ENCODE measurements around the gene OR13C8. TPM values are rescaled to one million over a fixed set of nuclear protein-coding genes. Genes with fewer than 3 reads are reported as not detected.
"Not testable (repeated sequence)": the region's sequence is repeated elsewhere in the genome, so short reads cannot be mapped to it uniquely, and the experiment has no call there.

The OR13C8 gene
- total RNA-seq: not detected
- 0 reads per million in 2 donors for total RNA-seq

- H3K4me3 Mint-ChIP-seq: no peak within 1 kb of the TSS
These were observed at the start of gene OR13C8 for GRCh38 chr9:104568868-104569267. Gene OR13C8, plus strand, starts transcription at chr9:104569168. Its CDS starts 0 bp downstream, at chr9:104569168.

GRCh38 chr9:104520241-104520640, 48.7 kb upstream of the OR13C8 start:
- H3K4me1 Mint-ChIP-seq; H3K27ac Mint-ChIP-seq; H3K36me3 Mint-ChIP-seq (ENCODE audit: low read depth); H3K9me3 ChIP-seq (ENCODE audit: control insufficient read depth, low read length, poor library complexity, severe bottlenecking); ATAC-seq; DNase-seq; H3K27me3 Mint-ChIP-seq; H3K4me3 Mint-ChIP-seq: not testable (repeated sequence)

More at GRCh38 chr9:104568868-104569267, at the start of gene OR13C8:
- no peaks in the 10 kb centered on the region for H3K36me3 Mint-ChIP-seq (ENCODE audit: low read depth)
- no peak for DNase-seq
- ATAC-seq: no peak
- H3K4me1 Mint-ChIP-seq: no peaks in the 10 kb centered on the region
- no peak within 1 kb of the TSS for H3K27ac Mint-ChIP-seq
- H3K9me3 ChIP-seq (ENCODE audit: control insufficient read depth, low read length, poor library complexity, severe bottlenecking): no peaks in the 10 kb centered on the region
- no peaks in the 10 kb centered on the region for H3K27me3 Mint-ChIP-seq

- Mint-ChIP-seq H3K4me3 (no peak within 1 kb of the TSS), H3K27me3 (no peaks in the 10 kb centered on the region), H3K27ac (no peak within 1 kb of the TSS), H3K36me3 (ENCODE audit: low read depth) (no peaks in the 10 kb centered on the region), H3K4me1 (no peaks in the 10 kb centered on the region)
- no peaks in the 10 kb centered on the region for H3K9me3 ChIP-seq (ENCODE audit: control insufficient read depth, low read length, poor library complexity, severe bottlenecking)
- ATAC-seq: no peak
- DNase-seq: no peak
These were observed 41.9 kb upstream of the OR13C8 start, which contains the start of gene OR13C4 for GRCh38 chr9:104527109-104527508. Gene OR13C4, minus strand, starts transcription at chr9:104527209. Its CDS starts 0 bp downstream, at chr9:104527209.

- H3K27ac Mint-ChIP-seq: no peak within 1 kb of the TSS
- no peaks in the 10 kb centered on the region for H3K36me3 Mint-ChIP-seq (ENCODE audit: low read depth)
- DNase-seq (no peak), ATAC-seq (no peak)
- no peaks in the 10 kb centered on the region for H3K4me1 Mint-ChIP-seq
- H3K9me3 ChIP-seq (ENCODE audit: control insufficient read depth, low read length, poor library complexity, severe bottlenecking): no peaks in the 10 kb centered on the region
- no peaks in the 10 kb centered on the region for H3K27me3 Mint-ChIP-seq
- H3K4me3 Mint-ChIP-seq: no peak within 1 kb of the TSS
These were observed 32.2 kb upstream of the OR13C8 start, which contains the start of gene OR13C3 for GRCh38 chr9:104536756-104537155. Gene OR13C3, minus strand, starts transcription at chr9:104536856. Its CDS starts 133 bp downstream, at chr9:104536723.

- ATAC-seq (no peak), DNase-seq (no peak)
- Mint-ChIP-seq H3K27ac (no peak overlapping the region), H3K36me3 (ENCODE audit: low read depth) (no peaks in the 10 kb centered on the region), H3K4me1 (no peaks in the 10 kb centered on the region), H3K27me3 (no peaks in the 10 kb centered on the region), H3K4me3 (no peak overlapping the region)
- no peaks in the 10 kb centered on the region for H3K9me3 ChIP-seq (ENCODE audit: control insufficient read depth, low read length, poor library complexity, severe bottlenecking)
These were observed 29.7 kb upstream of the OR13C8 start for GRCh38 chr9:104539275-104539674.

GRCh38 chr9:104544644-104545043, 24.3 kb upstream of the OR13C8 start:
- ATAC-seq (no peak), DNase-seq (no peak)
- no peak overlapping the region for H3K4me3 Mint-ChIP-seq
- H3K27me3 Mint-ChIP-seq: no peaks in the 10 kb centered on the region
- H3K36me3 Mint-ChIP-seq (ENCODE audit: low read depth): no peaks in the 10 kb centered on the region
- H3K9me3 ChIP-seq (ENCODE audit: control insufficient read depth, low read length, poor library complexity, severe bottlenecking): no peaks in the 10 kb centered on the region
- no peak overlapping the region for H3K27ac Mint-ChIP-seq
- H3K4me1 Mint-ChIP-seq: no peaks in the 10 kb centered on the region

GRCh38 chr9:104553261-104553660, 15.7 kb upstream of the OR13C8 start:
- DNase-seq (no peak), ATAC-seq (no peak)
- Mint-ChIP-seq H3K27ac (no peak overlapping the region), H3K27me3 (no peaks in the 10 kb centered on the region), H3K4me3 (no peak overlapping the region), H3K36me3 (ENCODE audit: low read depth) (no peaks in the 10 kb centered on the region), H3K4me1 (no peaks in the 10 kb centered on the region)
- no peaks in the 10 kb centered on the region for H3K9me3 ChIP-seq (ENCODE audit: control insufficient read depth, low read length, poor library complexity, severe bottlenecking)

- ATAC-seq: no peak
- no peak overlapping the region for H3K4me3 Mint-ChIP-seq
- H3K9me3 ChIP-seq (ENCODE audit: control insufficient read depth, low read length, poor library complexity, severe bottlenecking): no peaks in the 10 kb centered on the region
- H3K27me3 Mint-ChIP-seq: no peaks in the 10 kb centered on the region
- H3K27ac Mint-ChIP-seq: no peak overlapping the region
- no peaks in the 10 kb centered on the region for H3K4me1 Mint-ChIP-seq
- no peak for DNase-seq
- H3K36me3 Mint-ChIP-seq (ENCODE audit: low read depth): no peaks in the 10 kb centered on the region
These were observed 13.4 kb upstream of the OR13C8 start for GRCh38 chr9:104555521-104555920.

GRCh38 chr9:104556830-104557634, 11.9 kb upstream of the OR13C8 start:
- Mint-ChIP-seq H3K4me3 (no peak overlapping the region), H3K27ac (no peak overlapping the region), H3K27me3 (no peaks in the 10 kb centered on the region), H3K4me1 (no peaks in the 10 kb centered on the region), H3K36me3 (ENCODE audit: low read depth) (no peaks in the 10 kb centered on the region)
- ATAC-seq (no peak), DNase-seq (no peak)
- no peaks in the 10 kb centered on the region for H3K9me3 ChIP-seq (ENCODE audit: control insufficient read depth, low read length, poor library complexity, severe bottlenecking)

- Mint-ChIP-seq H3K4me1 (no peaks in the 10 kb centered on the region), H3K36me3 (ENCODE audit: low read depth) (no peaks in the 10 kb centered on the region), H3K4me3 (no peak overlapping the region), H3K27me3 (no peaks in the 10 kb centered on the region), H3K27ac (no peak overlapping the region)
- no peak for ATAC-seq
- no peaks in the 10 kb centered on the region for H3K9me3 ChIP-seq (ENCODE audit: control insufficient read depth, low read length, poor library complexity, severe bottlenecking)
- DNase-seq: no peak
These were observed 4.6 kb upstream of the OR13C8 start for GRCh38 chr9:104564358-104564757.

- H3K9me3 ChIP-seq (ENCODE audit: control insufficient read depth, low read length, poor library complexity, severe bottlenecking): no peaks in the 10 kb centered on the region
- Mint-ChIP-seq H3K36me3 (ENCODE audit: low read depth) (no peaks in the 10 kb centered on the region), H3K27me3 (no peaks in the 10 kb centered on the region), H3K4me1 (no peaks in the 10 kb centered on the region), H3K27ac (no peak overlapping the region), H3K4me3 (no peak overlapping the region)
- DNase-seq (no peak), ATAC-seq (no peak)
These were observed 3.6 kb downstream of the OR13C8 start for GRCh38 chr9:104572612-104573011.

GRCh38 chr9:104575456-104575855, 6.5 kb downstream of the OR13C8 start:
- ATAC-seq: no peak

GRCh38 chr9:104577263-104577662, 8.3 kb downstream of the OR13C8 start:
- H3K9me3 ChIP-seq (ENCODE audit: control insufficient read depth, low read length, poor library complexity, severe bottlenecking): no peaks in the 10 kb centered on the region
- Mint-ChIP-seq H3K4me1 (no peaks in the 10 kb centered on the region), H3K27ac (no peak overlapping the region), H3K4me3 (no peak overlapping the region), H3K27me3 (no peaks in the 10 kb centered on the region), H3K36me3 (ENCODE audit: low read depth) (no peaks in the 10 kb centered on the region)
- DNase-seq (no peak), ATAC-seq (no peak)

More at GRCh38 chr9:104575456-104575855, 6.5 kb downstream of the OR13C8 start:
- H3K4me3 Mint-ChIP-seq: no peak overlapping the region
- no peak overlapping the region for H3K27ac Mint-ChIP-seq
- H3K27me3 Mint-ChIP-seq: no peaks in the 10 kb centered on the region
- no peak for DNase-seq
- H3K9me3 ChIP-seq (ENCODE audit: control insufficient read depth, low read length, poor library complexity, severe bottlenecking): no peaks in the 10 kb centered on the region
- H3K36me3 Mint-ChIP-seq (ENCODE audit: low read depth): no peaks in the 10 kb centered on the region
- no peaks in the 10 kb centered on the region for H3K4me1 Mint-ChIP-seq

GRCh38 chr9:104580562-104580961, 11.6 kb downstream of the OR13C8 start:
- no peaks in the 10 kb centered on the region for H3K36me3 Mint-ChIP-seq (ENCODE audit: low read depth)
- no peaks in the 10 kb centered on the region for H3K27me3 Mint-ChIP-seq
- no peaks in the 10 kb centered on the region for H3K4me1 Mint-ChIP-seq
- H3K4me3 Mint-ChIP-seq: no peak overlapping the region
- H3K9me3 ChIP-seq (ENCODE audit: control insufficient read depth, low read length, poor library complexity, severe bottlenecking): no peaks in the 10 kb centered on the region
- no peak for DNase-seq
- H3K27ac Mint-ChIP-seq: no peak overlapping the region
- ATAC-seq: no peak

All from T-helper 17 cell (primary cell).